Measurements from ENCODE around the gene CEACAM5.
"Not testable (repeated sequence)": the region's sequence is repeated elsewhere in the genome, so short reads cannot be mapped to it uniquely, and the experiment has no call there.

Gene CEACAM5

DNA sequence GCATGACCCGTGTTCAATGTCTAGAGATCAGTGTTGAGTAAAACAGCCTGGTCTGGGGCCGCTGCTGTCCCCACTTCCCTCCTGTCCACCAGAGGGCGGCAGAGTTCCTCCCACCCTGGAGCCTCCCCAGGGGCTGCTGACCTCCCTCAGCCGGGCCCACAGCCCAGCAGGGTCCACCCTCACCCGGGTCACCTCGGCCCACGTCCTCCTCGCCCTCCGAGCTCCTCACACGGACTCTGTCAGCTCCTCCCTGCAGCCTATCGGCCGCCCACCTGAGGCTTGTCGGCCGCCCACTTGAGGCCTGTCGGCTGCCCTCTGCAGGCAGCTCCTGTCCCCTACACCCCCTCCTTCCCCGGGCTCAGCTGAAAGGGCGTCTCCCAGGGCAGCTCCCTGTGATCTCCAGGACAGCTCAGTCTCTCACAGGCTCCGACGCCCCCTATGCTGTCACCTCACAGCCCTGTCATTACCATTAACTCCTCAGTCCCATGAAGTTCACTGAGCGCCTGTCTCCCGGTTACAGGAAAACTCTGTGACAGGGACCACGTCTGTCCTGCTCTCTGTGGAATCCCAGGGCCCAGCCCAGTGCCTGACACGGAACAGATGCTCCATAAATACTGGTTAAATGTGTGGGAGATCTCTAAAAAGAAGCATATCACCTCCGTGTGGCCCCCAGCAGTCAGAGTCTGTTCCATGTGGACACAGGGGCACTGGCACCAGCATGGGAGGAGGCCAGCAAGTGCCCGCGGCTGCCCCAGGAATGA, 1.5 kb upstream of the CEACAM5 start:
- no peak overlapping the region for H3K4me3 ChIP-seq (ENCODE audit: low read depth, low read length)
- TF ChIP-seq, protein P1, sequence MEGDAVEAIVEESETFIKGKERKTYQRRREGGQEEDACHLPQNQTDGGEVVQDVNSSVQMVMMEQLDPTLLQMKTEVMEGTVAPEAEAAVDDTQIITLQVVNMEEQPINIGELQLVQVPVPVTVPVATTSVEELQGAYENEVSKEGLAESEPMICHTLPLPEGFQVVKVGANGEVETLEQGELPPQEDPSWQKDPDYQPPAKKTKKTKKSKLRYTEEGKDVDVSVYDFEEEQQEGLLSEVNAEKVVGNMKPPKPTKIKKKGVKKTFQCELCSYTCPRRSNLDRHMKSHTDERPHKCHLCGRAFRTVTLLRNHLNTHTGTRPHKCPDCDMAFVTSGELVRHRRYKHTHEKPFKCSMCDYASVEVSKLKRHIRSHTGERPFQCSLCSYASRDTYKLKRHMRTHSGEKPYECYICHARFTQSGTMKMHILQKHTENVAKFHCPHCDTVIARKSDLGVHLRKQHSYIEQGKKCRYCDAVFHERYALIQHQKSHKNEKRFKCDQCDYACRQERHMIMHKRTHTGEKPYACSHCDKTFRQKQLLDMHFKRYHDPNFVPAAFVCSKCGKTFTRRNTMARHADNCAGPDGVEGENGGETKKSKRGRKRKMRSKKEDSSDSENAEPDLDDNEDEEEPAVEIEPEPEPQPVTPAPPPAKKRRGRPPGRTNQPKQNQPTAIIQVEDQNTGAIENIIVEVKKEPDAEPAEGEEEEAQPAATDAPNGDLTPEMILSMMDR (conservative IDR thresholded peaks at IDR 0.05; ENCODE audit: low read depth, low read length): peak; percentile 66
- DNase-seq (ENCODE audit: low read depth): peak; percentile 39

DNA sequence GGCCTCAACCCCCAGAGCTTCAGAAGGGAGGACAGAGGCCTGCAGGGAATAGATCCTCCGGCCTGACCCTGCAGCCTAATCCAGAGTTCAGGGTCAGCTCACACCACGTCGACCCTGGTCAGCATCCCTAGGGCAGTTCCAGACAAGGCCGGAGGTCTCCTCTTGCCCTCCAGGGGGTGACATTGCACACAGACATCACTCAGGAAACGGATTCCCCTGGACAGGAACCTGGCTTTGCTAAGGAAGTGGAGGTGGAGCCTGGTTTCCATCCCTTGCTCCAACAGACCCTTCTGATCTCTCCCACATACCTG, 969 bp upstream of the CEACAM5 start:
- H3K4me3 ChIP-seq (ENCODE audit: low read depth, low read length): no peak overlapping the region
- TF ChIP-seq, protein P1 (conservative IDR thresholded peaks at IDR 0.05; ENCODE audit: low read depth, low read length): no peak
- DNase-seq (ENCODE audit: low read depth): no peak

DNA sequence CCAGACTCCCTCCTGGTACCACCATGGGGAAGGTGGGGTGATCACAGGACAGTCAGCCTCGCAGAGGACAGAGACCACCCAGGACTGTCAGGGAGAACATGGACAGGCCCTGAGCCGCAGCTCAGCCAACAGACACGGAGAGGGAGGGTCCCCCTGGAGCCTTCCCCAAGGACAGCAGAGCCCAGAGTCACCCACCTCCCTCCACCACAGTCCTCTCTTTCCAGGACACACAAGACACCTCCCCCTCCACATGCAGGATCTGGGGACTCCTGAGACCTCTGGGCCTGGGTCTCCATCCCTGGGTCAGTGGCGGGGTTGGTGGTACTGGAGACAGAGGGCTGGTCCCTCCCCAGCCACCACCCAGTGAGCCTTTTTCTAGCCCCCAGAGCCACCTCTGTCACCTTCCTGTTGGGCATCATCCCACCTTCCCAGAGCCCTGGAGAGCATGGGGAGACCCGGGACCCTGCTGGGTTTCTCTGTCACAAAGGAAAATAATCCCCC, 505 bp upstream of the CEACAM5 start:
- H3K4me3 ChIP-seq (ENCODE audit: low read depth, low read length): no peak overlapping the region
- DNase-seq (ENCODE audit: low read depth): no peak
- TF ChIP-seq, protein P1 (conservative IDR thresholded peaks at IDR 0.05; ENCODE audit: low read depth, low read length): no peak

DNA sequence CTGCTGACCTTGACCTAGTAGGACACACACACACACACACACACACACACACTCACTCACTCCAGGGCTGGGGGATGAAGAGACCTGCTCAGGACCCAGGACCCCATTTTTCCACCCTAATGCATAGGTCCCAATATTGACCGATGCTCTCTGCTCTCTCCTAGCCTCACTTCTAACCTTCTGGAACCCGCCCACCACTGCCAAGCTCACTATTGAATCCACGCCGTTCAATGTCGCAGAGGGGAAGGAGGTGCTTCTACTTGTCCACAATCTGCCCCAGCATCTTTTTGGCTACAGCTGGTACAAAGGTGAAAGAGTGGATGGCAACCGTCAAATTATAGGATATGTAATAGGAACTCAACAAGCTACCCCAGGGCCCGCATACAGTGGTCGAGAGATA, 1.1 kb downstream of the CEACAM5 start:
- not testable (repeated sequence) for H3K4me3 ChIP-seq (ENCODE audit: low read depth, low read length); DNase-seq (ENCODE audit: low read depth)

DNA sequence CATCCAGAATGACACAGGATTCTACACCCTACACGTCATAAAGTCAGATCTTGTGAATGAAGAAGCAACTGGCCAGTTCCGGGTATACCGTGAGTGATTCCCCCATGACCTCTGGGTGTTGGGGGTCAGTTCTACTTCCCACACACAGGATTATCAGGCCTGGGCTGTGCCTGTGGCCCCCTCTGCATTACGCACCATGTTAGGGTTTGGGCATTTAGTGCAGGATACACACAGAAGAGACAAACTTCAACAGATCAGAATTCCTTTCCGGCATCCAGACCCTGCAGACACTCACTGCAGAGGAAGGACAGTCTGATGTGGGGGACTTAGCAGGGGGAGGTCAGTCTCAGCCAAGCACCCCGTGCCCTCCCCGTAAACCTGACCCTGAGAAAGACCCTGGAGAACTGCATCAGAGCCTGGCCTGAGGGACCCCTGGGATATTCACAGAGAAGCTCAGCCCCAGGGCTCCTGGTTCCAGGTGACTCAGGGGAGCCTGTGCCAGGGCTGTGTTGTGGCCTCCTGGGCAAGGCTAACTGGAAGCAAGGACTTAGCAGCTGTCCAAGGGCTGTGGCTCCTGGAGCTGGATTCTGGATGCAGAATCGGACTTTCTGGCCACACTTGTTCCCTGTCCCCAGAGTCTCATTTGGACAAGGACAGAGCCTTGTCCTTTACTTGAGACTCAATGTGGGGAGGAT, 1.7 kb downstream of the CEACAM5 start:
- DNase-seq (ENCODE audit: low read depth): no peak
- TF ChIP-seq, protein P1 (conservative IDR thresholded peaks at IDR 0.05; ENCODE audit: low read depth, low read length): no peak

DNA sequence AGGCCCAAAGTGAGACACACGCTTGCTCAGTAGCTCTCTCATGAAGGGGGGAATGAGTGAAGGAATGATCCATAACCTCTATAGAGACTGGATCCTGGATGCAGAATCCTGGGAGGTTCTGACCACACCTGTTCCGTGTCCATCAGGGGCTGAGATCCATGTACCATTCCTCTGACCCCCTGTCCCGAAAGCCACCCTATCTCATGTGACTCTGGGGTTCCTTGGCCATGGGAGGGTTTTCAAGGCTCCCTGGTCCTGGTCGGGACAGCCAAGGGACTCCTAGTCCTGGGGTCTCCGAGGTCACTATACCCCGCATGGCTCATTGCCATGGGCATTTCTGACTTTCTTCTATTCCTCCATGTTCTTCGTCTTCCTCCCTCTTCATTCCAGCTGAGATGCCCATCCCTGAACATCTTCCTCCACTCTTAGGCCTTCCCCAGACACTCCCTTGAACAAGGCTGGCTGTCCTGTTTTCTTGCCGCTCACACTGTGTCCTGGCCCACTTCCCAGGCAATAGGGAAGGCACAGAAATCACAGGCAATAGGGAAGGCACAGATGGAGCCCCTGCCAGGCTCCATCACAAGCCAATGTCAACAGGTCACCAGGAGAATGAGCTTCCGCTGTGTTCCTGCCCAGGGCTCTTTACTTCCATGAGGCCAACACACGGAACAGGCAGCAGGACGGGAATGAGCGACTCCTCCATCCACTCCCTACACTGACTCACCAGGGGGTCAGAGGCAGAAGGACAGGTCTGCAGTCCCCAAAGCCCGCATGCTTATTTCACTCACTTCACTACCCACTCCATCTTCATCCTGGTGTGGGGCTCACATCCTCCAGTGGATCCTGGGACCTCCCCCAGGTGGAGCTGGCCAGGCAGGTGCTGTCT, 3.2 kb downstream of the CEACAM5 start:
- H3K4me3 ChIP-seq (ENCODE audit: low read depth, low read length): no peak overlapping the region
- TF ChIP-seq, protein P1 (conservative IDR thresholded peaks at IDR 0.05; ENCODE audit: low read depth, low read length): no peak
- DNase-seq (ENCODE audit: low read depth): no peak

More for the DNA sequence above, 1.7 kb downstream of the CEACAM5 start:
- no peak overlapping the region for H3K4me3 ChIP-seq (ENCODE audit: low read depth, low read length)

DNA sequence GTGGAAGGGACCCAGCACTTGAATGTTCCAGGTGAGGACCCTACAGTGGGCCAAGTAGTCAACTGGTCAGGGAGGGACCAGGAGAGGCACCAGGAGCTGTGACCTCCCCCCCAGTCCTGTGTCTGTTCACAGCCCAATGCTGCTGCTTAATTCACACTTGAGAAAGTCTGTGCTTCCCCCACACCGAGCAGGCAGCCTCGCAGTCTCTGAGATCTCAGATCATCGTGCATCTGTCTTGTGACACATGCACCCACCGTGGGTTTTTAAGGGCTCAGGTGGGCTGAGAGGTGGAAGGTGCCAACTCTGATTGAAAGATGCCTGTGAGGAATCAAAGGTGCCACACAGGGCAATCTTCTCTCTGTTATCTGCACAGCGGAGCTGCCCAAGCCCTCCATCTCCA, 6.2 kb downstream of the CEACAM5 start:
- TF ChIP-seq, protein P1 (conservative IDR thresholded peaks at IDR 0.05; ENCODE audit: low read depth, low read length): no peak
- no peak for DNase-seq (ENCODE audit: low read depth)
- no peak overlapping the region for H3K4me3 ChIP-seq (ENCODE audit: low read depth, low read length)

All from choroid plexus epithelial cell (primary cell).